ENCODE data around the gene CP. TPM values are rescaled to one million over a fixed set of nuclear protein-coding genes. Genes with fewer than 3 reads are reported as not detected.
"Not testable (repeated sequence)": the region's sequence is repeated elsewhere in the genome, so short reads cannot be mapped to it uniquely, and the experiment has no call there.

CP gene
- total and polyA plus RNA-seq, 9 of the 15 experiments (the other 6 are each of a cell fraction or from before 2014, with no cell fraction given), result 0.30 to 0.75 TPM; not detected in 7

DNA sequence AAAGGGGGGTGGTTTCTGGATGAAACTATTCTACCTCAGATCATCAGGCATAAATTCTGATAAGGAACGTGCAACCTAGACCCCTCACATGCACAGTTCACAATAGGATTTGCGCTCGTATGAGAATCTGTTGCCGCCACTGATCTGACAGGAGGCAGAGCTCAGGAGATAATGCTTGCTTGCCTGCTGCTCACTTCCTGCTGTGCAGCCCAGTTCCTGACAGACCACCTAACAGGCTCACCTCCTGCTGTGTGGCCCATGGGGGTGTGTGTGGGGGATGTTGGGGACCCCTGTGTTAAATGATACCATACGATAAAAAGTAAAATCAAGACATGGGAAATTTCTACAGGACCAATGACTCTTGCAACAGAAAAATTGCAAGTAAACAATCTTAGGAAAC, 24.0 kb downstream of the CP start:
- Histone ChIP-seq H3K27me3 (ENCODE audit: control insufficient read depth in 2 of 2, insufficient read depth in 2 of 2, low read length in 2 of 2) (peaks cover 12 to 15% of the 10 kb centered on the region in 2 experiments; a peak in 3 of 5 replicates), H3K36me3 (ENCODE audit: control insufficient read depth, insufficient read depth, low read length) (no peaks in the 10 kb centered on the region), H3K27ac (ENCODE audit: extremely low read depth, low read depth, low read length) (no peak overlapping the region), H3K4me1 (replicated peaks in 1 of 2; ENCODE audit: control insufficient read depth in 2 of 2, insufficient read depth in 2 of 2, low read length in 2 of 2) (no peaks in the 10 kb centered on the region; a peak in 1 of 5 replicates), H3K9ac (ENCODE audit: insufficient read depth in 1 of 2, low read depth in 2 of 2, low read length in 2 of 2) (no peak overlapping the region), H3K9me3 (replicated peaks; ENCODE audit: control insufficient read depth, insufficient read depth, low read depth, low read length) (no peaks in the 10 kb centered on the region), H3K4me3 (no peak overlapping the region), H2AFZ (ENCODE audit: low read depth, low read length) (no peak overlapping the region), H4K20me1 (replicated peaks; ENCODE audit: control insufficient read depth, insufficient read depth, low read length) (no peaks in the 10 kb centered on the region), H3K9me1 (ENCODE audit: control insufficient read depth, insufficient read depth, low read length) (no peaks in the 10 kb centered on the region), H3K4me2 (ENCODE audit: insufficient read depth, low read length) (no peak overlapping the region), H3K79me2 (ENCODE audit: control insufficient read depth, insufficient read depth, low read length) (no peaks in the 10 kb centered on the region)
- WGBS (ENCODE audit: insufficient coverage, low coverage, missing lambda C conversion rate), result 2% methylated on average over 4 of the region's 5 CpGs
- no peak for DNase-seq (ENCODE audit: extremely low read depth in 1 of 4, low spot score in 3 of 4)
- intact Hi-C loops (cut with micrococcal nuclease) (no loop called here), in situ Hi-C loops (cut with MboI) (no loop called here)
- ChIA-PET CTCF (ENCODE audit: low intra/inter-chr PET ratio) (no interaction called here), POLR2A (no interaction called here)
- BruUV-seq (replicated peaks), result no TSS peak
- no peak for ATAC-seq
- FAIRE-seq, result no peak
- TF ChIP-seq ZNF586 (CRISPR knock-in tag; conservative IDR thresholded peaks at IDR 0.05) (no peak), KLF13 (tag; IDR thresholded peaks at IDR 0.05; ENCODE audit: borderline replicate concordance, low read depth) (no peak), NFYB (IDR thresholded peaks at IDR 0.05; ENCODE audit: extremely low read depth, insufficient read length) (no peak), CTBP1 (IDR thresholded peaks at IDR 0.05; ENCODE audit: borderline replicate concordance) (no peak), PRMT5 (CRISPR knock-in tag; IDR thresholded peaks at IDR 0.05) (no peak)

- CTCF ChIA-PET (ENCODE audit: low intra/inter-chr PET ratio); POLR2A ChIA-PET; ATAC-seq; H3K79me2 ChIP-seq (ENCODE audit: control insufficient read depth, insufficient read depth, low read length); intact Hi-C loops (cut with micrococcal nuclease); H3K4me2 ChIP-seq (ENCODE audit: insufficient read depth, low read length); in situ Hi-C loops (cut with MboI); DNase-seq (ENCODE audit: extremely low read depth in 1 of 4, low spot score in 3 of 4); H3K4me1 ChIP-seq (replicated peaks in 1 of 2; ENCODE audit: control insufficient read depth in 2 of 2, insufficient read depth in 2 of 2, low read length in 2 of 2); H3K9ac ChIP-seq (ENCODE audit: insufficient read depth in 1 of 2, low read depth in 2 of 2, low read length in 2 of 2); H3K36me3 ChIP-seq (ENCODE audit: control insufficient read depth, insufficient read depth, low read length); BruUV-seq (replicated peaks); H2AFZ ChIP-seq (ENCODE audit: low read depth, low read length); H3K4me3 ChIP-seq; FAIRE-seq; H3K9me1 ChIP-seq (ENCODE audit: control insufficient read depth, insufficient read depth, low read length); H3K27ac ChIP-seq (ENCODE audit: extremely low read depth, low read depth, low read length); H3K9me3 ChIP-seq (replicated peaks; ENCODE audit: control insufficient read depth, insufficient read depth, low read depth, low read length); H4K20me1 ChIP-seq (replicated peaks; ENCODE audit: control insufficient read depth, insufficient read depth, low read length); TF ChIP-seq CEBPG (CRISPR knock-in tag; IDR thresholded peaks at IDR 0.05): not testable (repeated sequence)
- TF ChIP-seq CEBPG (tag; conservative IDR thresholded peaks at IDR 0.05 in 1 of 2, IDR thresholded peaks at IDR 0.05 in 1 of 2) (peak in 1 of 2 experiments; percentile 33; a peak in 1 of 4 replicates), CEBPB (tag; IDR thresholded peaks at IDR 0.05) (peak; percentile 30)
- 37% methylated on average over 9 of the region's 12 CpGs for WGBS (ENCODE audit: insufficient coverage, low coverage, missing lambda C conversion rate)
- H3K27me3 ChIP-seq (ENCODE audit: control insufficient read depth in 2 of 2, insufficient read depth in 2 of 2, low read length in 2 of 2), result peaks cover 10 to 15% of the 10 kb centered on the region in 2 experiments; a peak in 3 of 5 replicates
Measured at GRCh38 chr3:149196805-149197592, 24.6 kb downstream of the CP start.
